ENCODE measurements around the gene FILIP1L.

Gene FILIP1L

DNA sequence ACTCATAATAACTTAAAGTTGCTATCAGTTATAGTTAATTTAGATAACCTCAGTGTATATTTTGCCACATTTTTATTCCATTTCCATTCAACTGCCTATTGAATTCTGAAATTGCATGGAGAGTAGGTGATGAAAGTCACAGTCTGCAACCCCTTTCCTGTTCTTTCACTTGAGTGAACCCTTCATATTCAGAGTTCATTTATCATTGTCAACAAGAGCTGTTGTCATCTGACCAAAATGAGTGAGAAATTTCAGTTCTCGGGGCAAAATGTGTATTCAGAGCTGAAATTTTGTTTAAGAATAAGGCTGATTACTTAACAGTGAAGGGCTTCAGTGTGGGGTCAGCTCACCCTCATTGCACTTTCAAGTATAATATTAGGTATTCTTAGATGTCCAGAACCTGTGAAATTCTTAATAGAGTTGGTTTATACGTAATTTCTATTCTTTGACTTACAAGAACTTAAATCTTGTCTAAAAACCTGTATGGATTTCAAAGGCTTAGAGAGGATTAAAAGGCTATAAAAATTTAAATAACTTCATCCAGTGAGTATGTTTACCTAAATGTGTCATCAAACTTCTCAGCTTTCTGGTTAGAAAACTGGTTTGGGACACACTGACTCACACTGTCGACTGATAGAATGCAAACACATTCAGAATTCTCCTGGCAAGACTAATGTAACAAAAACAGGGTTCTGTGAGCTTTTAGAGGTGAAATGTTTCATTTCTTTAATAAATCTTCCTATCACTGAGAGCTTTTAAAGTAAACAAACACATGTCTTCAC, 204.4 kb downstream of the FILIP1L start:
- no peak for TF ChIP-seq TAF1 (IDR thresholded peaks at IDR 0.05; ENCODE audit: borderline replicate concordance, insufficient read depth, low read length)
- TF ChIP-seq POLR2AphosphoS5 (IDR thresholded peaks at IDR 0.05; ENCODE audit: low read depth, low read length), result no peak
- TF ChIP-seq SIN3A (IDR thresholded peaks at IDR 0.05; ENCODE audit: borderline replicate concordance, insufficient read depth, low read length), result no peak
- TF ChIP-seq FOXP2 (optimal IDR thresholded peaks at IDR 0.05; ENCODE audit: borderline replicate concordance, extremely low read depth, extremely low read length, insufficient read depth), result no peak
- TF ChIP-seq, protein P1, sequence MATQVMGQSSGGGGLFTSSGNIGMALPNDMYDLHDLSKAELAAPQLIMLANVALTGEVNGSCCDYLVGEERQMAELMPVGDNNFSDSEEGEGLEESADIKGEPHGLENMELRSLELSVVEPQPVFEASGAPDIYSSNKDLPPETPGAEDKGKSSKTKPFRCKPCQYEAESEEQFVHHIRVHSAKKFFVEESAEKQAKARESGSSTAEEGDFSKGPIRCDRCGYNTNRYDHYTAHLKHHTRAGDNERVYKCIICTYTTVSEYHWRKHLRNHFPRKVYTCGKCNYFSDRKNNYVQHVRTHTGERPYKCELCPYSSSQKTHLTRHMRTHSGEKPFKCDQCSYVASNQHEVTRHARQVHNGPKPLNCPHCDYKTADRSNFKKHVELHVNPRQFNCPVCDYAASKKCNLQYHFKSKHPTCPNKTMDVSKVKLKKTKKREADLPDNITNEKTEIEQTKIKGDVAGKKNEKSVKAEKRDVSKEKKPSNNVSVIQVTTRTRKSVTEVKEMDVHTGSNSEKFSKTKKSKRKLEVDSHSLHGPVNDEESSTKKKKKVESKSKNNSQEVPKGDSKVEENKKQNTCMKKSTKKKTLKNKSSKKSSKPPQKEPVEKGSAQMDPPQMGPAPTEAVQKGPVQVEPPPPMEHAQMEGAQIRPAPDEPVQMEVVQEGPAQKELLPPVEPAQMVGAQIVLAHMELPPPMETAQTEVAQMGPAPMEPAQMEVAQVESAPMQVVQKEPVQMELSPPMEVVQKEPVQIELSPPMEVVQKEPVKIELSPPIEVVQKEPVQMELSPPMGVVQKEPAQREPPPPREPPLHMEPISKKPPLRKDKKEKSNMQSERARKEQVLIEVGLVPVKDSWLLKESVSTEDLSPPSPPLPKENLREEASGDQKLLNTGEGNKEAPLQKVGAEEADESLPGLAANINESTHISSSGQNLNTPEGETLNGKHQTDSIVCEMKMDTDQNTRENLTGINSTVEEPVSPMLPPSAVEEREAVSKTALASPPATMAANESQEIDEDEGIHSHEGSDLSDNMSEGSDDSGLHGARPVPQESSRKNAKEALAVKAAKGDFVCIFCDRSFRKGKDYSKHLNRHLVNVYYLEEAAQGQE (IDR thresholded peaks at IDR 0.05; ENCODE audit: insufficient read depth in 1 of 2, low read depth in 2 of 2, low read length in 2 of 2), result no peak

DNA sequence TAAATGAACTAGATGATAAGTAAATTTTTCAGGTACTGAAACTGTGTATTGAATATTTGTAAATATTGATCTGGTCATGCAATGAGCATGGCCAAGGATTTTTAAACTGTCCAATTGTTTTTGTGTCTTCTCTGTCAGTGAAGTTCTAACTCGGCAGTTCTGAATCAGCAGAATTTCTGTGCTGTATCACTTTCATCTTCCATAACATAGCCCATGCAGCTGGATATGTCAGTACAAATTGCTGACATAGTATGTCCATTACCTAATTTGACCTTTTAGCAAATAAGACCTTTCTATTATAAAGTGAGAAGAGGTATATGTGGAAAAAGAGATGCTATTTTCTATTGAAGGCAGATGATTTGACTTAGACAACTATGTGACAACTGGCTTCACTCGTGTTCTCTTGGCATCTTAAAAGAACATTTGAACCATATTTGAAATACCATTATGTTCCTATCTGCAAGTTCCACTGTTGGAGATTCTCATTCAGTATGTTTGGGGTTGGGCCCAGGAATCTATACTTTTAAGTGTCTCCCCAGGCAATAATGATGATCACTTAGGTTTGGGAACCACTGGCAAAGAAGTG, 206.2 kb downstream of the FILIP1L start:
- TF ChIP-seq POLR2AphosphoS5 (IDR thresholded peaks at IDR 0.05; ENCODE audit: low read depth, low read length) (no peak), FOXP2 (optimal IDR thresholded peaks at IDR 0.05; ENCODE audit: borderline replicate concordance, extremely low read depth, extremely low read length, insufficient read depth) (no peak), SIN3A (IDR thresholded peaks at IDR 0.05; ENCODE audit: borderline replicate concordance, insufficient read depth, low read length) (no peak), TAF1 (IDR thresholded peaks at IDR 0.05; ENCODE audit: borderline replicate concordance, insufficient read depth, low read length) (no peak)
- TF ChIP-seq, protein P1 (IDR thresholded peaks at IDR 0.05; ENCODE audit: insufficient read depth in 1 of 2, low read depth in 2 of 2, low read length in 2 of 2), result no peak

GRCh38 chr3:99903869-99904268, 210.4 kb downstream of the FILIP1L start:
- no peak for TF ChIP-seq FOXP2 (optimal IDR thresholded peaks at IDR 0.05; ENCODE audit: borderline replicate concordance, extremely low read depth, extremely low read length, insufficient read depth)
- no peak for TF ChIP-seq TAF1 (IDR thresholded peaks at IDR 0.05; ENCODE audit: borderline replicate concordance, insufficient read depth, low read length)
- no peak for TF ChIP-seq SIN3A (IDR thresholded peaks at IDR 0.05; ENCODE audit: borderline replicate concordance, insufficient read depth, low read length)

GRCh38 chr3:99902091-99902490, 212.2 kb downstream of the FILIP1L start:
- TF ChIP-seq, protein P1 (IDR thresholded peaks at IDR 0.05; ENCODE audit: insufficient read depth in 1 of 2, low read depth in 2 of 2, low read length in 2 of 2), result no peak
- no peak for TF ChIP-seq FOXP2 (optimal IDR thresholded peaks at IDR 0.05; ENCODE audit: borderline replicate concordance, extremely low read depth, extremely low read length, insufficient read depth)
- no peak for TF ChIP-seq TAF1 (IDR thresholded peaks at IDR 0.05; ENCODE audit: borderline replicate concordance, insufficient read depth, low read length)
- TF ChIP-seq SIN3A (IDR thresholded peaks at IDR 0.05; ENCODE audit: borderline replicate concordance, insufficient read depth, low read length), result no peak
- no peak for TF ChIP-seq POLR2AphosphoS5 (IDR thresholded peaks at IDR 0.05; ENCODE audit: low read depth, low read length)

- no peak for TF ChIP-seq SIN3A (IDR thresholded peaks at IDR 0.05; ENCODE audit: borderline replicate concordance, insufficient read depth, low read length)
- no peak for TF ChIP-seq FOXP2 (optimal IDR thresholded peaks at IDR 0.05; ENCODE audit: borderline replicate concordance, extremely low read depth, extremely low read length, insufficient read depth)
- TF ChIP-seq POLR2AphosphoS5 (IDR thresholded peaks at IDR 0.05; ENCODE audit: low read depth, low read length), result no peak
- no peak for TF ChIP-seq TAF1 (IDR thresholded peaks at IDR 0.05; ENCODE audit: borderline replicate concordance, insufficient read depth, low read length)
- TF ChIP-seq, protein P1 (IDR thresholded peaks at IDR 0.05; ENCODE audit: insufficient read depth in 1 of 2, low read depth in 2 of 2, low read length in 2 of 2), result no peak
These were observed 212.9 kb downstream of the FILIP1L start for GRCh38 chr3:99901200-99901926.
